ENCODE results near the gene TENM4.

Gene TENM4

DNA sequence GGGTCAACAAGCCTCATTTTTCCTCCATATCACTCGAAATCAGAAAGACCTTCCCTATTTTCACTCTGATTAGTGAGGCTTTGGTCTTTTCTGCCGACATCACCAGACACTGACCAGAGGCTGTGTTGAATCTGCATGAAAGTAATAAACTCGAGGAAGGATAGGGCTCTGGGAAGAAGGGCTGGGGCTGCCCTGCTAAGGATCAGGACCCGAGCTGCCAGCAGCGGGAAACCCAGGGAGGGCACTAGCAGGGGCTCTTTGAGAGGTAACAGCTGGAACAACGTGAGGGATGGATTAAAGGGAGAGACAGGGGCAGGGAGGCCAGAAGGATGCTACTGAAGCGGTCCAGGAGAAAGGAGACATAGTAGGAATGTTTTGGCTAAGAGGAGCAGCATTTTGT is 488.7 kb downstream of the TENM4 start:
- Histone ChIP-seq H3K36me3 (replicated peaks) (no peaks in the 10 kb centered on the region), H3K27me3 (replicated peaks) (no peaks in the 10 kb centered on the region), H3K4me3 (ENCODE audit: low read depth, low read length) (no peak overlapping the region), H3K27ac (no peak overlapping the region)
- TF ChIP-seq, protein P1, sequence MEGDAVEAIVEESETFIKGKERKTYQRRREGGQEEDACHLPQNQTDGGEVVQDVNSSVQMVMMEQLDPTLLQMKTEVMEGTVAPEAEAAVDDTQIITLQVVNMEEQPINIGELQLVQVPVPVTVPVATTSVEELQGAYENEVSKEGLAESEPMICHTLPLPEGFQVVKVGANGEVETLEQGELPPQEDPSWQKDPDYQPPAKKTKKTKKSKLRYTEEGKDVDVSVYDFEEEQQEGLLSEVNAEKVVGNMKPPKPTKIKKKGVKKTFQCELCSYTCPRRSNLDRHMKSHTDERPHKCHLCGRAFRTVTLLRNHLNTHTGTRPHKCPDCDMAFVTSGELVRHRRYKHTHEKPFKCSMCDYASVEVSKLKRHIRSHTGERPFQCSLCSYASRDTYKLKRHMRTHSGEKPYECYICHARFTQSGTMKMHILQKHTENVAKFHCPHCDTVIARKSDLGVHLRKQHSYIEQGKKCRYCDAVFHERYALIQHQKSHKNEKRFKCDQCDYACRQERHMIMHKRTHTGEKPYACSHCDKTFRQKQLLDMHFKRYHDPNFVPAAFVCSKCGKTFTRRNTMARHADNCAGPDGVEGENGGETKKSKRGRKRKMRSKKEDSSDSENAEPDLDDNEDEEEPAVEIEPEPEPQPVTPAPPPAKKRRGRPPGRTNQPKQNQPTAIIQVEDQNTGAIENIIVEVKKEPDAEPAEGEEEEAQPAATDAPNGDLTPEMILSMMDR (IDR thresholded peaks at IDR 0.05; ENCODE audit: low read depth, low read length, missing control alignments) = no peak
- DNase-seq = no peak
- in situ Hi-C loops (cut with HindIII; ENCODE audit: low pct_ligation_motif_present, low sequenced_read_pairs) = no loop called here

DNA sequence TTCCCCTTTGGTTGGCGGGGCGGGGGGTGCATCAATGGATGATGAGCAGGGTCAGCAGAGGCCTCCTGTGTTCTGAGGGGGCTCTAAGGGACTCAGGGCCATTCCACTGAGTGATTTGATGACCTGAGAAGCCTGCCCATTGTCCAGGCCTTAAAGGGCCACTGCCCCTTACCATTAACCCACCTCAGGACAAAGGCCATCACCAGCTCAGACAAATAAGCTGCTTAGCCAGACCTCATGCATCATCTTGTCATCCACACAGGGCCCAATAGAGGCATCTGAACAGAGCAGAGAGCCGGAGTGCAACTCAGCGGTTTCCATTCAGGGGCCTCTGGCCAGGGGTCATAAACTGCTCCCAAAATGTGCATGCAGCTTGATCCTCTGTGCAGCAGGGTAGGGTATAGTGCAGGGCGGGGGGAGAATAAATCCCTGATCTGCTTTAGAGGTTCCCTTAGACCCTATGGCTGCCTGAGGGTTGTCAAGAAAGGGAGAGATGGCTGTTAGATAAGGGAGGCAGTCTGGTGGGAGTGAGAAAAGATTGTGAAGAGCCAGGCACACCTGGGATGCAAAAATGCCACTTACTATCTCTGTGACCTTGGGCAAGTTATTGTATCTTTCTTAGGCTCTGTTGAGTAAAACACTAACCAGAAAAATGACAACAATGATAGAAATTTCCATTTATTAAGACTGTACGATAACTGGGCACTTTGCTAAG is 490.7 kb downstream of the TENM4 start:
- no peak overlapping the region for H3K27ac ChIP-seq
- in situ Hi-C loops (cut with HindIII; ENCODE audit: low pct_ligation_motif_present, low sequenced_read_pairs) = no loop called here
- no peaks in the 10 kb centered on the region for H3K36me3 ChIP-seq (replicated peaks)
- TF ChIP-seq, protein P1 (IDR thresholded peaks at IDR 0.05; ENCODE audit: low read depth, low read length, missing control alignments) = no peak
- DNase-seq = no peak
- no peak overlapping the region for H3K4me3 ChIP-seq (ENCODE audit: low read depth, low read length)
- no peaks in the 10 kb centered on the region for H3K27me3 ChIP-seq (replicated peaks)

DNA sequence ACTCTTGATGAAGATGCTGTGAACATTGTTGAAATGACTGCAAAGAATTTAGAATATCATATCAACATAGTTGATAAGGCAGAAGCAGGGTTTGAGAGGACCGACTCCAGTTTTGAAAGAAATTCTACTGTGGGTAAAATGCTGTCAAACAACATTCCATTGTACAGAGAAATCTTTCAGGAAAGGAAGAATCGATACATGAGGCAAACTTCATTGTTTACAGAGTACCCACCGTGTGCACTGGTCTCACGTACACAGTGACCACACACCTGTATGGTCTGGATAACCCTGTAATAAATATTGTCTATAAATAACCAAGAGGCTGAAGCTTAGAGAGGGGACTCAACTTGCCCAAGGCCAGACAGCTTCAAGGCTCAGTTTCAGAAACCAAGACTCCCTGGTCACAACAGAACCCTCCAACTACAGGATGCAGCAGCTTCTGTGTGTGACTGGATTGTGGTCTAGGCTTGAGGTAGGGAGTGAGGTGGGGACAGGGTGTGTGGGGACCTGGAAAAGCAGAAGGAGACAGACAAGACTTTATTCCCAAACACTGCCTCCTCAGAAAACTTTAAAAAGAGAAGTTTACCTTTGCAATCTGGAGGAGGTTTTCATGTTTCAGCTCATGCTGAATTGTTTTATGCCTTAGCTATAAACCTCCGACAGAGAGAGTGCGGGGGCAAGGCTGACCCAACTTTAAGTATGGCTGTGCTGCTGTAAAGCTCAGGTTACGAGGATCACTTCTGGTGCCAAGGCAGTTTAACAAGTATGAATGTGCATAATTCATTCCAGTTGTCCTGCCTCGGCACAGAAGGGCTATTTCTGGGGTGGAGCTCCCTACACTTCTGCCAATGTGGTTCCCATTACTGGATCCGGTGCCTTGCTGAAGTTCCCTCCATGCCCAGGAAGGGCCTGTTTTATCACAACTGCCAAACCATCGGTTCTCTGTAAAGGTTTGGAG is 493.6 kb downstream of the TENM4 start:
- DNase-seq = no peak
- H3K27me3 ChIP-seq (replicated peaks) = no peaks in the 10 kb centered on the region
- in situ Hi-C loops (cut with HindIII; ENCODE audit: low pct_ligation_motif_present, low sequenced_read_pairs) = no loop called here
- no peak overlapping the region for H3K27ac ChIP-seq
- TF ChIP-seq, protein P1 (IDR thresholded peaks at IDR 0.05; ENCODE audit: low read depth, low read length, missing control alignments) = no peak
- no peak overlapping the region for H3K4me3 ChIP-seq (ENCODE audit: low read depth, low read length)
- no peaks in the 10 kb centered on the region for H3K36me3 ChIP-seq (replicated peaks)

DNA sequence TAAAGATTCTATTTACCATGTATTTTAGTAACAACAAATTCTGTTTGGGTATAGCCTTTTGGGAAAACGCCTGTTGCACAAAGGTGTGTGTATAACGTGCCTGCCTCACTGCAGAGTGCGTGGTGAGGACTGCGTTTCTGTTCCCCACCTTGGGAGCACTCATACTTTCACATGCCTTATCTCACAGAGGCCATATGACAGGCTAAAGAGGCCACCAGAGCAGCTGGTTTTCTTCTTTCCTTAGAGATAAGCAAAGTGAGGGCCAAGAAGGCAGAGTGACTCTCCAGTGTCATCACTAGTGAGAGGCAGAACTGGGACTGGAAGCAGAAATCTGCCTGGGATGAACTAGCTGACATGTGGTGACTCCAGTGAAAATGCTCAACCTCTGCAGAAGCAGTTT is 497.0 kb downstream of the TENM4 start:
- in situ Hi-C loops (cut with HindIII; ENCODE audit: low pct_ligation_motif_present, low sequenced_read_pairs) = no loop called here
- TF ChIP-seq, protein P1 (IDR thresholded peaks at IDR 0.05; ENCODE audit: low read depth, low read length, missing control alignments) = no peak
- Histone ChIP-seq H3K27ac (no peak overlapping the region), H3K4me3 (ENCODE audit: low read depth, low read length) (no peak overlapping the region), H3K36me3 (replicated peaks) (no peaks in the 10 kb centered on the region), H3K27me3 (replicated peaks) (no peaks in the 10 kb centered on the region)
- DNase-seq = no peak

DNA sequence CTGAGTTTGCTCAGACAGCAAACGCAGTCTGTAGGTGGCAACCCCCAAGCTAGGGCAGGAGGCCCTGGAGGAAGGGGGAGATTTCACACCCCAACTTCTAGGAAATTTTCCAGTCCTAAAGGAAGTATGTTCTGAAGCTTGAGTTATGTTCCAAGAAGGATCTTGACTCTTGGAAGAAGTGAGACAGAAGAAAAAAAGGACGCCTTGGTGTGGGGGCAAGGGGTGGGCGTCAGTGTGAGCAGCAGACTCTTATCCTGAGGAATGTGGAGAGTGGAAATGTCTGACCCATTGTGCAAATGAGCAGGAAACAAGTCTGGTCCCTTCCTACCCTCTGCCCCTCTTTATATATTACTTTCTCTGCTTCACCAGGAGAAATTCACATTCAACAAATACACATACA is 497.7 kb downstream of the TENM4 start:
- no peak for DNase-seq
- Histone ChIP-seq H3K27me3 (replicated peaks) (no peaks in the 10 kb centered on the region), H3K36me3 (replicated peaks) (no peaks in the 10 kb centered on the region), H3K4me3 (ENCODE audit: low read depth, low read length) (no peak overlapping the region), H3K27ac (no peak overlapping the region)
- TF ChIP-seq, protein P1 (IDR thresholded peaks at IDR 0.05; ENCODE audit: low read depth, low read length, missing control alignments) = no peak
- in situ Hi-C loops (cut with HindIII; ENCODE audit: low pct_ligation_motif_present, low sequenced_read_pairs) = no loop called here

Data from brain microvascular endothelial cell (primary cell).